NCI-H2171 treated with DMSO at 0.1 percent for 48 hours (cell line): ENCODE results near the gene RAD21L1.
A peak's percentile ranks its signal among the peaks of the same experiment; 100 is the strongest.

Source experiments
- DNase-seq: peaks from one replicate; lab custom pipeline; 2025; lab: John Stamatoyannopoulos, UW

Gene RAD21L1

DNA sequence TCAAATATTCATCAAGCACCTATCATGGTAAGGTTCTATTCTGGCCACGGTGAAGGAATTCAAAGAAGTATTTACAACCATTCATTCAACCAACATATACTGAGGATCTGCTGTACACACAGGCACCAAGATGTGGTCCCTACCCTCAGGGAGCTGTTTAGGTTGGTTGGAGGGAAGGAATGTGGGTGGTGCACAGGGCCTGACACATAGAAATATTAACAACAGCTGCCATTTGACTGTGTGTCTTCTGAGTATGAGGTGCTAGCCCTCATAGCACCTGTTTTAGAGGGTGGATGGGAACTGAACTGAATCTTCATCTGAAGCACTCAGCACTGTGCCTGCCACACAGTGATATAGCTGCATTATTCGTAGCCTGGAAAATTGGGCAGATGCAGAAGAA lies 47.5 kb downstream of the RAD21L1 start:
- no peak for DNase-seq

DNA sequence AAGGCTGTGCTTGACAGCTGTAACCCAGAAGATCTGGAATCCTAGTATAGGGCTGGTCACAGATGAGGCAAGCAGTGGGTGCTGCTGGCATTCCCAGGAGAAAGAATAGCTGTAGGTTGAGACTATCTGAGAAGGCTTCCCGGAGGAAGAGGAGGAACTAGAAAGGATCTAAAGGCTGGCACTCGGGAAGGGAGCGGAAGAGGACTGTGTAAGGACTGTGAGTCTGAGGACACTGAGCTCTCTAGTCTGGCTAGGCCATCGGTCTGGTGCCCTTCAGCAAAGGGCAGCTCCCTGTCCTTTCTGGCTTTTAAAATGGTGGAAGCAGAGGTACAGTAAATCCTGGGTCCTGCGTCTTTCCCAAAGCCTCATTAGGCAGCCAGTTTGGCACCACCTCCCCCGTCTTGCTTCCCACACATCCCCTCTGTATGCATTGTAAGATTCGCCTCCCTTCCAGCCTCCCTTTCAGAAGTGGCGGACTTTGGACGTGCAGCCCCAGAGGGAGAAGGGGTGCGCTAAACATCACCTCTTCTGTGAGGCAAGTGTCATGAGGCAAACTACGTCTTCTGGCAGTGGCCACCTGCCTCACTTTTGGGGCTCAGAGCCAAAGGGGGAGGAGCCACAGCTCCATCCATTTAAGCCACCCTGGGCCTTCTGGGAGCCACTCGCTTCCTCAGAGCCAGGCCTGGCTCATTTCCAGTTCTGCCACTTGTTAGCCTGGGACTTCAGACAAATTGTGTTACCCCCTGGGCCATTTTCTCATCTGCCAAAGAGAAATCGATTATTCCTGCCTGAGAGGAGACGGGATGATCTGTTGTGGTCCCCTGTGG lies 48.9 kb downstream of the RAD21L1 start:
- DNase-seq = peak; percentile 85

DNA sequence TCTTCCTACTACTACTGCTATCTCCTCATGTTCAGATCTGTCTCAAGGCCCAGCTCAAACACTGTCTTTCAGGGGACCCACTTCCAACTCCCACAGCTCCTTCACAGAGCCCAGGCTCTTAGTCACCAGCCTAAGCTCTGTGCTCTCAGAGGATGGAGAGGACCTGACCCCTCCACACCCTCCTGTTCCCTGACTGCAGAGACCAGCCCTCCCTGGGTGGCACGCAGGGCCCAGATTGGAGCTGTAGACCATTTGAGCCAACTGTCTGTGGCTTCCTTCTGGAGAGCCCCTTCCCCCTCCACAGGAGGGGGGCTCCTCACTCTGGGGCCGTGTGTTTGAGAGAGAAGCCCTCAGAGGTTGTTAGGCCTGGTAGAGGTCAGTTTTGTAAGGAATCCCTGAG lies 50.1 kb downstream of the RAD21L1 start:
- DNase-seq = no peak

DNA sequence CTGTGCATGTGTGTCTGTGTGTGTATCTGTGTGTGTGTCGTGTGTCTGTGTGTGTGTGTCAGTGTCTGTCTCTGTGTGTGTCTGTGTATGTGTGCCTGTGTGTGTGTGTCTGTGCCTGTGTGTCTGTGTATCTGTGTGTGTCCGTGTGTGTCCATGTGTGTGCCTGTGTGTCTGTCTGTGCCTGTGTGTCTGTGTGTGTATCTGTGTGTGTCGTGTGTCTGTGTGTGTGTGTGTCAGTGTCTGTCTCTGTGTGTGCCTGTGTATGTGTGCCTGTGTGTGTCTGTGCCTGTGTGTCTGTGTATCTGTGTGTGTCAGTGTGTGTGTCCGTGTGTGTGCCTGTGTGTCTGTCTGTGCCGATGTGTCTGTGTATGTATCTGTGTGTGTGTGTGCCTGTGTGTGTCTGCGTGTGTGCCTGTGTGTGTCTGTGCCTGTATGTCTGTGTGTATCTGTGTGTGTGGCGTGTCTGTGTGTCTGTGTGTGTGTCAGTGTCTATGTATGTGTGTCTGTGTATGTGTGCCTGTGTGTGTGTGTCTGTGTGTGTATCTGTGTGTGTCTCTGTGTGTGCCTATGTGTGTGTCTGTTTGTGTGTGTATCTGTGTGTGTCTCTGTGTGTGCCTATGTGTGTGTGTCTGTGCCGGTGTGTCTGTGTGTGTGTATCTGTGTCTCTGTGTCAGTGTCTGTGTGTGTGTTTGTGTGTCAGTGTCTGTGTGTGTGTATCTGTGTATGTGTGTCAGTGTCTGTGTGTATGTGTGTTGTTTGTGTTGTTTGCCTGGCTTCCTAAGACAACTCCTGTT lies 51.9 kb downstream of the RAD21L1 start:
- DNase-seq = no peak

DNA sequence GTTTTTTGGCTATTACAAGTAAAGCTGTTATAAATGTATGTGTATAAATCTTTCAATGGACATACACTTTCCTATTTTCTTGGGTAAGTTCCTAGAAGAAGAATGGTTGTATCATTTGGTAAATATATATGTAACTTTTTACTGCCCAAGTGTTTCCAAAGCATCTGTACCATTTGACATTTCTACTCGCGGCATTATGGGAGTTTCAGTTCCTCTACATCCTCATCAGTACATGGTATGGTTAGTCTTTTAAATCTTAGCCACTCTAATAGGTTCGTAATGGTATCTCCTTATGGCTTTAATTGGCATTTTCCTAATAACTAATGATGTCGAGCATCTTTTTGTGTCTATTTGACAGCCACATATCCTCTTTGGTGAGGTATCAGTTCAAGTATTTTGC lies 53.1 kb downstream of the RAD21L1 start:
- no peak for DNase-seq

DNA sequence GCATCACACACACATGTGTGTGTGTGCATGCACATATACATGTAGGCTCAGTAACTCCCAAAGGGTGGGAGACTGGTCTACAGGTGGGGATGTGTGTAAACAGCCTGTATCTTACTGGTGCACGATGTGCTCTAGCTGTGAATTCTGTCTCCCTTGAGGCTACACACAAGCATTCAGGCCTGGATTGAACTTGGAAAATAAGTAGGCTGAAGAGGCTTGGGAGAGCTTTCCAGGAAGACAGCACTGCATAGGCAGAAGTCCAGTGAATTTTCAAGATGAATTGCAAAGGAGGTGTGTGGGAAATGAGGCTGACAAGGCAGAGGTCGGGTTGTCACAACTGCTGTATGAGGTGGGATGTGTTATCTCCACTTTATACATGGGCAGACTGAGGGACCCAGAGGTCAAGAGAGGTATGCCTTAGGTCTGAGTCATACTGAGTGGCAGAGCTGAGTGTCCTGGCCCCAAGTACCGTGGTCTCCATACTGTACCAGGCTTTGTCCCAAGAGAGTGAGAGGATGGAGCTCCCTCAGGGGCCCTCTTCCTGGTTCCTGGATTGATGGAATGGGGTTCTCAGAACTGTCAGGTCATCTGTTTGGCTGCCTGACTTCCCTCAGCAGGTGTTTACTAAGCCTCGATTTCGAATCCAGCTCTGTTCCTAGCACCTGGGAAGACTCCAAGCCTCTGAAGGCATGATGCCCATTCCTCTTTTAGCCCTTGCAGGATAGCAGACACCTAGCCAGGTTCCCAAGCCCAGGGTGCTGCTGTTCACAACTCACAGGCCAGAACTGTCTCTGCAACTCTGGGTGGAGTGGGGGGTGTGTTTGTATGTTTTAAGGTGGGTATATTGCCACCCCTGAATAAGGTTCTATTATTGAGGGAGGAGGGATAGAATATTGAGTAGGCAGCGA lies 54.6 kb downstream of the RAD21L1 start:
- DNase-seq = no peak

DNA sequence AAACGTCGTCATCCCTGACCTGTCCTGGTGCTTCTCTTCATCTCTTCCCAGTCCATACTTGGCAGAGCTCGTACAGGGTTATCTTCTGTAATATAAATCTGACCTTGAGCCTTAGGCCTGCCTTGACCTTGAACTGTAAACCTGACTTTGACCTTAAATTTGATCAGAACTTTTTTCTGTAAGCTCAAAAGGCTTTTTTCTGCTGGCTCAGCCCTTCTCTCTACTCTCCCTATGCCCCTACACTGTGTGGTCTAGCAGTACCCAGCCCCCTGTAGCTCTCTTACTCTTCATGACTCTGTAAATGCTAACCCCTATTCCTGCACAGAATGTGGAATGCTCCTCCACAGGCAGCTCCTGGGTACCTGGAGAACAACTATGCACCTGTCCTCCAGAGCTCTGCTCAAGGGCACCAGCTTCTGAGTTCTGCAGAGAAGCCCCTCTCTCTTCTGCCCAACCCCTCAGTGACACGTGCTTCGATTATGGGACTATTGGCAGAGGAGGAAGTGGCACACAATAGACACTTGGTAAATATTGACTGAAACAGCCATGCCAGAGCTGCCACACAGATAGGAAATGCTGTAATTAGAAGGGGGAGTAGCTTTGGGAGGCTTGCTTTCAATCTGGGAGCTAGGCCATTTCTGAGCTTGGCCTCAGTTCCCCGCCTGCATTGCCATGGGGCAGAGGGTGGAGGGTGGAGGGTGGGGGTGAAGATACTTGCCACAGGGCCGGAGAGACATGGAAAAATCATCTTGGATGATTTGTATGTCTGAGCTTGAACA lies 55.6 kb downstream of the RAD21L1 start:
- no peak for DNase-seq

DNA sequence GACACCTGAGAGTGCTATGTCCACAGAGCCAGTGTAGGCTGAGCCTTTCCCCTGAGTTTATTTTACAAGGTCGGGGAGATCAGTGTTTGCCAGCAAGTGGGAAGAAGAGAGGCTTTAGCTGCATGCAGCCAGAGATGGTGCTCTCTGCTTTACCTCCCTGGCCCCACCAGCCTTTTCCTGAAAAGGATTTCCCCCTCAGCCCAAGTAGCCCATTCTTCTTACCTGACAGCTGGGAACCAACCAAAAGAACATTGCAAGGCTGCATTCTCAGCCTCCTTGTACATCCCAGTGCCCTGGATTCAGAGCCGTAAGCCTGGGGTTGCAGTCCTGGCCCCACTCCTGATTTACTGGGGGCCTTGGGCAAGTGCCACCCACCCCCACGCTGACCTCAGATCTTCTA lies 57.1 kb downstream of the RAD21L1 start:
- no peak for DNase-seq

DNA sequence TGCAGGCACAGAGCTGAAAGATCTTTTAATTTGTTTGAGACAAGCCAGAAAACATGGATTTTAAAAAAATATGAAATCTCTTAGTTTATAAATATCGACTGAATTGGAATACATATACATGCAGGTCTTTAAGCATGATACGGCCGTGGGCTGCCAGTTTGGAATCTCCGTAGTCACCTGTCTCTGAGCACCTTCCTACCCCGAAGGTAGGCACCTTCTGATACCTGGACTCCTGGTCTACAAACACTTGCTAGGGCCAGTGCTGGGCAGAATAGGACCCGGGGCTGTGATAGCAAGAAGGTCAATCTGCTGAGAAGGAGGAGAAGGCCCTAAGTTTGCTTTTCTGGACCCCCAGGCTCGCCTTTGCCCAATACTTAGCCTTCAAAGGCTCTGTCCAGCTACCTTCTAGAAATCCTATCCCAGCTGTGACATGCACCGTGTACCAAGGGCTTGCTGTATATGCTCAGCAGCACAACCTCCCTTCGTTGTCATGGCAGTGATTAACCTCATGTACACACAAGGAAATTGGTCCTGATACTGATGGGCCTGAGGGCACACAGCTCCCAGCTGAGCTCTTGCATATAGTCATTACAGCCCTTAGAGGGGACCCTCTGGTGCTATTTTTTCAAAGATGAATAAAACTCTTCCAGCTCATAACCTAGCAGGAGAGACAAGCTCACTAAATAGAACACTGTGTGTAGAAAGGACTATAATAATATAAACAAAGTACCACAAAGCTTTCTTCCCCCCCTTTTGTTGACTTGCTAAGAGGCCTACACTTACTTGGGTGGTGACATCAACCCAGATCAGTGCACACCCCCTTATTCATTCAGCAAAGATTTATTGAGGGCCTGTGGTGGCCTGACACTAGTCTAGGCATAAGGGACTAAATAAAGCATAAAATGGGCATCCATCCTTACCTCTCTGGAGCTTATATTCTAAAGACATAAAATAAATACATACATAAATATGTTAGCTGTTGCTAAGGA lies 58.0 kb downstream of the RAD21L1 start:
- DNase-seq = no peak

DNA sequence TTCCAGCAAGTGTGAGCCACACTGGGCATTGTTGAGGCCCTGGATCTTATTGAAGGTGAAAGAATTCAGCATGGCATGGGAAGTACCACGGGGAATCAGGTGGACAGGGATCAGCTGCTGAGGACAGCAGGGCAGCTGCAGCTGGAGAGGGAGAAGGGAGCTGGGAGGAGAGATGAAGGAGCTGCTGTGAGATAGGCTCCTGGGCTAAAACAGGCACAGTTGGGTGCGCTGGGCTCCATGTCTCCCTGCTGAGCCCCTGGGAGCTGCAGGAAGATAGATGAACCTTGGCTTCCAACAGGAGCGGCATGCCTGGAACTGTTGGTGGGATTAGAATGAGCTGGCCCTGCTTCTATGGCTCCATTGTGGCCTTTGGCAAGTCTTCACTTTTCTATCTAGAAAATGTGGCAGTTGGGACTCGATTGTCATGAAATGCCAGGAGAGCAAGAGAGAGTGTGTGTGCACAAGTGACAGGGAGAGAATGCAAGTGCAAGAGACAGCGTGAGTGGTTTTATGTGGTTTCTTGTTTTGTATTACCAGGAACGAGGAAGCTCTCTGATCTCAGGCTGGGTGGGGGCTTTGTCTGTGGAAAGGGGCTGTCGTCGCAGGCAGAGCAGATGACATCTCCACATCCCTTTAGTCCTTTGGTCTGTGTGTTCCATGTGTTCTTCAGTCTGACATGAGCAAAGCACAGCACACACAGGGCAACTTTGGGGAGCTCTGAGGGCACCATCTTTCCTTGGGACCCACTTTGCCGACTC lies 60.6 kb downstream of the RAD21L1 start:
- no peak for DNase-seq

DNA sequence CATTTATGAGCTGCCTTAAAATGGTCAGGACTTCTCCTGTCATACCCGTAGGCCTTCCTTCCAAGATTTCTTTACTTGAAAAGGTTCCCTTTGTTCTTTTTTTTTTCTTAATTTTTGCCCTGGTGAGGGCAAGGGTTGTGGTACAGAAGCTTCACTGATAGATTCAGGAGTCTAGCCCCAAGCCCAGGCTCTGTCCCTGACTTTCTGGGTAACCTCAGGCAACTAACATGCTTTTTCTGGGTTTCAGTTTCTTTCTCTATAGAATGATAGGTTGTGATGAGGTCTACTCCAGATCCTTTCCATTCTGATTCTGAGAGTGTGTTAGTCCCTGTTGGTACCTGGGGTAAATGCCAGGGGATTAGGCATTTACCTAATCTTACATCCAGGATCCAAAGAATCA lies 61.5 kb downstream of the RAD21L1 start:
- no peak for DNase-seq

DNA sequence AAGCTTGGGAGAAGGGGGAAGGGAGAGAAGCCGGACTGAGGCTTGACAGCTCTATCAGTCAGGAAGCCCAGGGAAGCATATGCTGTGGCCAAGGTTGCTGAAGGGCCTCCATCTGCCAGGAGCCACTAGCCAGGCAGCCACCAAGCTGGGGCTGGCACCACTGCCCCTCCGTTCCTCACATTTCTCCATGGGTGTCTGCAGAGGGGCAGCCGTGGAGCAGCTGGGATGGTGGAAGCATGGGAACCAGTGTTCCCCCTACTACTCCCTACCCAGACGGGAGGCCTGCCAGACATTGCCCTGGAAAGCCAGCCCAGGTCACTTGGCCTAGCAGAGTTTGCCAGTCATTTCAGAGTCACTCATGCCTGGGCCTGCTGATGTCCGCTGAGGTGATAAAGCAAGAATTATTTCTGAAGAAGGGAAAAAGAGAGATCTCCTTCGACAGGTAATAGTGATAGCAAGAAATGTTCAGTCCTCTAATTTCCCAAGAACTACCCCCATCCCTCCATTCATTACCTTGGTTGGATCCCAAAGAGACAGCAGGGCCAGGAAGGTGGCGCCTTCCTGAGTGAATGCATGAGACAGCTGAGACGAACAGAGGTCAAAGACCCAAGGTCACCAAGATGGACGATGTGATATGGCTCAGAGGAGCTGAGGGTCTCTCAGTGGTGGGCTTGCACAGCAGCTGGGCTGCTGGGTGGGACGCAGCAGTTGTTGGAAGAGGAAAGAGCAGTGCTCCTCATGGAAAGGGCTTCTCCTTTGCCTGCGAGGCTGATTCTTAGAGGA lies 62.1 kb downstream of the RAD21L1 start:
- no peak for DNase-seq

DNA sequence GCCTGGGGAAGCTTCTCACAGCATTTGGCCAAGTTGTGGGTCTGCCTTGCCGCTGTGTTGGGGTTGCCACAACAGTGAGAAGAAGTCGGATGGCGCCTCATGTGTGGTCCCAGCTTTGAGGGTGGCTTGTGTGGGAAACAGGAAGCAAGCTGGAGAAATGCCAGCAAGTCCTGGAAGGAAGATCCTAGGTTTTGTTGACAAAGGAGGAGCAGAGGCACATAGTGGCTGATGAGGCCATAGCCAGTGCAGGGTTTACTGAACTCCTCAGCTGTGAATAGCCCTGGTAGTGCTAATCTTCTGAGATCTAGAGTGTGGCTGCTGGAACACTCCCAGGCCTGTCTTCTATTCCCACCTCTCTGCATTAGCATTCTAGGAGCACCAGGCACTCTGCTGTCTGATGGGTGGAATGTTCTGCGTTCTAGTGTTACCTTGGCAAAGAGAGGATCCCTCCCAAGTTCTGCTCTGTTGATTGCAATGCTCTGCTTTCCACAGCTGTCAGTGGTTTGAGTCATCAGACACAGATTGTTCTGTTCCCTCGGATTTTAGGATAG lies 65.4 kb downstream of the RAD21L1 start:
- DNase-seq = no peak

DNA sequence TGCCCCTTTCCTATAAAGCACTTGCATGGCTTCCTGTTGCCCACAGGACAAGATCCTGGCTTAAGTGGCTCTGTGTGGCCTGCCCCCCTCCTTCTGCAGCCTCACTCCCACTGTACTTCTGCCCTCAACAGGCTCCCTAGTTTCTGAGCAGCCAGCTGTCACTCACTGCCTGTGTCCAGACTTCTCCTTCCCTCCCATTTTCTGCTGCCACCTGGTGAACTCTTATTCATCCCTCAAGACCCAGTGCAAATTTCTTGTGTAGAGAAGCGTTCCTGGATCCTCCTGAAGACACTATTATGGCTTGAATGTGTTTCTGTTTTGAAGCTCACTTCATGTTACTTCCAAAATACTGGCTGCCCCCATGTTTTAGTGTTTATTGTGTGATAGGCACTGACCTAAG lies 66.8 kb downstream of the RAD21L1 start:
- no peak for DNase-seq

DNA sequence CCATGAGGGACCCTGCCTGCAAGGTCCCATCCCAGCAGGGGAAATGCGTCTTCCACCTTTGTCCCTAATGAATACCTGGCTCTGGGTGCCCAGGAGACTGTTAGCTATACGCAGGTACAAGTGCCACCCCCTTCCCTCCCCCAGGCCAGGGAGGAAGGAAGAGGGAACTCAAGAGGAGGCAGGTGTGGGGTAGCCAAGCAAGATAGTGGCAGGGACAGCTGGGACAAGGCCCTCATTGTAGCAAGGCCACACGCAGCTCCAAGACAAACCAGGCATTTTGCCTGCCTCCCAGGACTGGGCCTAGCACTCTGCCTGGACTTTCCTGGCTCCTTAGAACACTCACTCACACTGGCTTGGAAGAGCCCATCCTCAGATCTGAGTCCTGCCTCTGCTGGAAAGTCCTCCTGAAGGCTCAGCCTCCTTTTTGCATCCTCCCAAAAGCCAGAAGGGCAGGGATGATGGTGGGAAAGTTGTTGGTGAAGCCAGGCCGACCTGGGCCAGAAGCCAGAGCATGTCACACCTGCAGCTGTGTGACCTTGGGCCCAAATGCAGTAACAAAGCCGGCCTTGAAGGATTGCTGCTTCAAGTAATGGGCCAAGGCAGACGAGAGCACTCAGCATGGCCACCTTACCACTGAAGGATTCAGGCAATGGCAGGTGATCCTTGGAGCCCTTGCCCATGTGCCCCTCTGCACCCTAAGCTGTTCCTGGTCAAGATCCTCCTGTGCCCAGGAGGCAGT lies 68.0 kb downstream of the RAD21L1 start:
- no peak for DNase-seq

DNA sequence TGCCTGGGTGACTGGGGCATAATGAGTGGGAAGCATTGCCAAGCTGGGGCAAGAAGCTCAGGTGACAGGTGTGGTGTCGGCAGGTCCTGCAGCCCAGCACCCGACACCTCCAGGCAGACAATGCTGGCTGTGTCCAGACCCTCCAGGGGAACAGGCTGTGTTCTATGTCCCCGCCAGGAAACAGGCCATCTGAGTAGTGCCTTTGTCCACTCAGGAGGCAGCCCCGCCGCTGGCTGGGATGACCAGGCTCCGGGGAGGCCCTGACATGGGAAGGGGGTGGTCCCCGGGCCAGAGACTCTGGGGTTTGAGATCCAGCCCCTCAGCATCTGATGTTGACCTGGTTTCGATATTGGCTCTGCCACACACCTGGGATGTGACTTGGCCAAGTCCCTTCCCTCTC lies 68.7 kb downstream of the RAD21L1 start:
- DNase-seq = no peak

DNA sequence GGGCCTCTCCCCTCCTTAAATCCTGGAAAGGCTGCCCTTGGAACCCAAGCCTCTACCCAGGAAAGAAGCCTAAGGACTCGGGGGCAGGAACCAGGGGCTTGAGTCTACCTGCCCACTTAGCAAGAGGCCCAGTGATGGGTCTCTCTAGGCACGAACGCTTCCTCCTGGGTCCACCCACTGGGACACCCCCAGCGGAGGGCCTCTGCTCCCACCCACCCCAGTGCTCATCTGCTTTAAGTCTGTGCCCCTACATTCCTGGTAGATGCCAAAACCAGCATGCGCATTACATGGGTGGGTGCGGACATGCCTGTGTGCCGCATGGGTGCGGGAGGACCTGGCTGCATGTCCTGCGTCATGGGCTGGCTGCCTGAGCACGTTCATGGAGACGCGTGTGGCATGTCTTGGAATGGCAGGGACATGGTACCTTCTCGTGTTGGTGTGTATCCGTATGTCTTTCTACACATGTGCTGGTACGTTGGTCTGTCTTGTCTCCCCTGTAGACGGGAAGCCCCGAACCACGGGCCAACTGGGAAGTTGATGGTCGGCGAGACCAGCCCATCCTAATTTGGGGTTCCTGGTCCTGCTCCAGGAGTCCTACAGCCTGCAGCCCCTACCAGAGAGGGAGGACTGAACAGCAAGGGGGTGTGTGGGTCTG lies 69.6 kb downstream of the RAD21L1 start:
- DNase-seq = no peak
